Activated CD8-positive, alpha-beta memory T cell treated with anti-CD3 and anti-CD28 coated beads, Interleukin-2, amount 50 U/mL, for 24 hours (primary cell): ENCODE measurements around the gene ARHGAP24.
"Not testable (repeated sequence)": the region's sequence is repeated elsewhere in the genome, so short reads cannot be mapped to it uniquely, and the experiment has no call there.

Experiments
- DNase-seq: peaks from one replicate; pipeline ENCODE4 v3.0.0-alpha.2; 2020; ENCODE audit errors: extremely low read depth

Gene ARHGAP24

GRCh38 chr4:85515701-85516100 lies 40.8 kb downstream of the ARHGAP24 start:
- no peak for DNase-seq

DNA sequence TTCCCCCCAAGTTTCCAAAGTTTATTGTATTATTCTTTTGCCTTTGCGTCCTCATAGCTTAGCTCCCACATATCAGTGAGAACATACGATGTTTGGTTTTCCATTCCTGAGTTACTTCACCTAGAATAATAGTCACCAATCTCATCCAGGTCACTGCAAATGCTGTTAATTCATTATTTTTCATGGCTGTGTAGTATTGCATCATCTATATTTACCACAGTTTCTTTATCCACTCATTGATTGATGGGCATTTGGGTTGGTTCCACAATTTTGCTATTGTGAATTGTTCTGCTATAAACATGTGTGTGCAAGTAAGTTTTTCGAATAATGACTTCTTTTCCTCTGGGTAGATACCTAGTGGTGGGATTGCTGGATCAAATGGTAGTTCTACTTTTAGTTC lies 43.6 kb downstream of the ARHGAP24 start:
- DNase-seq = not testable (repeated sequence)

- no peak for DNase-seq
These were observed 46.1 kb downstream of the ARHGAP24 start for GRCh38 chr4:85520765-85521749.

GRCh38 chr4:85522277-85522676 lies 47.3 kb downstream of the ARHGAP24 start:
- DNase-seq = no peak

- DNase-seq = no peak
These were observed 47.9 kb downstream of the ARHGAP24 start for GRCh38 chr4:85522836-85523235.

GRCh38 chr4:85527815-85528214 lies 52.9 kb downstream of the ARHGAP24 start:
- DNase-seq = no peak

DNA sequence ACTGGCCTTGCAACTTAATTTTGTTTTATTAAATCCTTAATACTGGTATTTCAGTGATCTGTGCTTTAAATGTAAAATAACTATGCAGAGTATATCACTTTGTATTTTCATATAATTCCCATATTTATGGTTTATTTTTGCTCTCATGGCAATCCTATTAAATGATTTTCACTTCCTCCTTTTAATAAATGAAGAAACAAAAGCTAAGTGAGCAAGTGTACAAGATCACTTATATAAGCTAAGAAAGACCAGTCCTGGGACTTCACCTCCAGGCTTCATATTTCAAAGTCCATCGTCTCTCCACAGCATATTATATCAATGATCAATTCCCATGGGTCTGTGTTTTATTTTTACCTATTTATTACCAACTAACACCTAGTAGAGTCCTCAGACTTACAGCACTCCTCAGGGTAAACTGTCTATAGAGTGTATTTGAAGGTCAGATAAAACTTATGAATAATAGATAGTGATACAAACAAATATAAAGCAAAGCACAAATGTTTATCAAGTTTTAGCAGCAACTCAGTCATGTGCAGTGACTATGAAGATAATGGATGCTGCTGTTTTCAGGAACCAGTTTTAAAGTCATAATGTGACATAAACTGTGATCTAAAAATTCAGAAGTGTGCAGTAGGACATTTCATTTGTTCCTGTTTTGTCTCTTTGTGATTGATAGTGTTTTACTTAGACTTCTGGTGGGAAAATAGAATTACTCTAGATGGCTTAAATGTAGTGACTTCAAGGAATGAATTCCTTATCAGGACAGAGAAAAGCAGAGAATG lies 56.8 kb downstream of the ARHGAP24 start:
- DNase-seq = no peak

GRCh38 chr4:85534120-85534519 lies 59.2 kb downstream of the ARHGAP24 start:
- DNase-seq = no peak

- DNase-seq = no peak
These were observed 68.9 kb downstream of the ARHGAP24 start for GRCh38 chr4:85543832-85544231.

DNA sequence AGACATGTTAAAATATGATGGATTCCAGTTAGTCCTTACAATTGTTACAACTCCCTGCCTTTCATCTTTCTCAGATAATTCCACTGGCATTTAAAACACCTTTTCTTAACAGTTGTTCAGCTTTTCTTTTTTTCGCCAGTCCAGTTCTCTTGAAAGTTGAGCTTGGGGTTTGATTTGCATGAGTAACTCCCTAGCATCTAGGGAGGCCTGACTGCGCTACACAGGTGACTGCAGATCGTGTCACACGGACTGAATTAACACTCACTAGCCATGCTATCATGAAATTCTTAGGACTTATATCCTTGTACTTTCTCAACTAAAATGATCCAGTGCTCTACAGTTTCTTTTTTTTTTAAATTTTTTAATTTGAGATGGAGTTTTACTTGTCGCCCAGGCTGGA lies 69.8 kb downstream of the ARHGAP24 start:
- DNase-seq = no peak

GRCh38 chr4:85548116-85548515 lies 73.2 kb downstream of the ARHGAP24 start:
- no peak for DNase-seq

DNA sequence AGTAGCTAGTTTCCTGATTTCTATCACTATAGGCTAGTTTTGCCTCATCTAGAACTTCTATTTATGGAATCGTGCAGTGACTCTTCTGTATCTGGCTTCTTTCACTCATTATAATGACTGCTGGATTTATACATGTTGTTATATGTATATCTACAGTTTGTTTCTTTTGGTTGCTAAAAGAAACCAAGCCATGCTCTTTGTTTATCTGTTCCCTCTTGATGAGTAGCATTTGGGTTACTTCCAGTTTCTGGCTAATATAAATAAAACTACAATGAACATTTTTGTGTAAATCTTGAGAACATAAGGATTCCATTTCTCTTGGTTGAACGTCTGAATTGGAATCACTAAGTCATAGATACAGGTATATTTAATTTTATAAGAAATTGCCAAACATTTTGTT lies 73.9 kb downstream of the ARHGAP24 start:
- no peak for DNase-seq

GRCh38 chr4:85555206-85555605 lies 80.3 kb downstream of the ARHGAP24 start:
- DNase-seq = no peak

DNA sequence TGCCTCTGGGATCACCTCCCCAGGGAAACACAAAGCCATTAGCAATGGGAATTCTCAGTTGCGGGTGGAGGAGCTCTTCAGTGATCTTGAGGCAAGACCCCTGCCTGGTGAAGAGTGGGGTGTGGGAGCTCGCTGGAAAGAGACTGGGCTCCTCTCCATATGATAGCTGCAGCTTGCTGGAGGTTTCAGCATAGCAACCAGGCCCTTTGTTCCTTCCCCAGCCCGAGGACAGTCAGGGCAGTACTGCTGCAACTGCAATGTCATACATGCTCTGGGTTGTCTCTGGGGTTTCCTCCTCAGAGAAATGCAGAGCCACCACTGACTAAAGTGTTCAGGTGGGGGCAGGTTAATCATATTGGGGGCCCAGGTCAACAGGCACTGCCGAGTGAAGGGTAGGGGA lies 81.3 kb downstream of the ARHGAP24 start:
- no peak for DNase-seq

GRCh38 chr4:85557016-85557901 lies 82.3 kb downstream of the ARHGAP24 start:
- no peak for DNase-seq

GRCh38 chr4:85565761-85566480 lies 91.0 kb downstream of the ARHGAP24 start:
- DNase-seq = no peak

GRCh38 chr4:85569730-85570299 lies 94.9 kb downstream of the ARHGAP24 start:
- no peak for DNase-seq

GRCh38 chr4:85570388-85570787 lies 95.4 kb downstream of the ARHGAP24 start:
- DNase-seq = no peak

GRCh38 chr4:85571008-85571407 lies 96.1 kb downstream of the ARHGAP24 start:
- no peak for DNase-seq

GRCh38 chr4:85573270-85573669 lies 98.3 kb downstream of the ARHGAP24 start:
- no peak for DNase-seq

- no peak for DNase-seq
These were observed 102.4 kb downstream of the ARHGAP24 start for GRCh38 chr4:85577307-85577706.
